ENCODE data around the gene HYDIN.
"Not testable (repeated sequence)": the region's sequence is repeated elsewhere in the genome, so short reads cannot be mapped to it uniquely, and the experiment has no call there.

GRCh38 chr16:71039368-71040111, 191.0 kb downstream of the HYDIN start:
- not testable (repeated sequence) for TF ChIP-seq CTCF (IDR thresholded peaks at IDR 0.05); POLR2A (IDR thresholded peaks at IDR 0.05); EP300 (IDR thresholded peaks at IDR 0.05; ENCODE audit: low read depth); POLR2AphosphoS5 (IDR thresholded peaks at IDR 0.05)
